NCI-H2196 treated with DMSO at 0.1 percent for 48 hours (cell line): ENCODE data around the gene MRPL27.
"Not testable (repeated sequence)": the region's sequence is repeated elsewhere in the genome, so short reads cannot be mapped to it uniquely, and the experiment has no call there.

Experiments
- DNase-seq: peaks from one replicate; lab custom pipeline; 2025; ENCODE audit not compliant: unreplicated experiment; lab: John Stamatoyannopoulos, UW

The MRPL27 gene

DNA sequence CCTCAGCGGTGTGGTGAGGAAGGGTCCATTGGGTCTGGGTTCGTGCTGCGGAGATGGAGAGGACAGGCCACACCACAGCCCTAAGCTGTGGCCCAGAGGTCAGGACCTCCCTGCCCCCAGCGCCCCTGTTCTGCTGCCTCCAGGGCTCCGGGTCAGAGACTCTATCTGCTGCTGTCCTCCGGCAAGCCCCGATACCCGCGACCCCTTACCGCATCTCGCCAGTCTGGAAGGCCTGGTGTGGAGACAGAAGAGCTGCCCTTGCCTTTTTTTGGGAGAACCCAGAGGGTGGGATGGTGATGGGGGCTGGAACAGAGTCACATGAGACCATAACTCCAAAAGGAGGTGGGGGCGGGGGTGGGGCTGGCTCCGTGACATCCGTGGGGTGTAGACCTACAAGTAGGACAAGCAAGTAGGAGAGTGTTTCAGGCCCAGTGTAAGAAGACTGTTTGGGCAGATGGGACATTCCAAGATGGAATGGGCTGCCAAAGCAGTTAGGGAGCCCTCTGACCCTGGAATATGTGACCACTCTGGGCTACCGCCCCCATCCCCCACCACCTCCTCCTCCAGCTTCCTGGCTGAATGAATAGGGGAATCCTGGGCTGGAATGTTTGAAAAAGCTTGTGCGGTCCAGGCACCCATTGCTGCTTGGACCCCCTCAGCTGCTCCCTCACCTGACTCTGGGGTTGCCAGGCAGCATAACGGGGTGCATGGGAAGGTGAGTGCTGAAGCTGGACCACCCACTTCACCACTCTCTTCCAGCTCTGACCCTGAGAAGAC lies 25.7 kb downstream of the MRPL27 start:
- DNase-seq, result no peak

DNA sequence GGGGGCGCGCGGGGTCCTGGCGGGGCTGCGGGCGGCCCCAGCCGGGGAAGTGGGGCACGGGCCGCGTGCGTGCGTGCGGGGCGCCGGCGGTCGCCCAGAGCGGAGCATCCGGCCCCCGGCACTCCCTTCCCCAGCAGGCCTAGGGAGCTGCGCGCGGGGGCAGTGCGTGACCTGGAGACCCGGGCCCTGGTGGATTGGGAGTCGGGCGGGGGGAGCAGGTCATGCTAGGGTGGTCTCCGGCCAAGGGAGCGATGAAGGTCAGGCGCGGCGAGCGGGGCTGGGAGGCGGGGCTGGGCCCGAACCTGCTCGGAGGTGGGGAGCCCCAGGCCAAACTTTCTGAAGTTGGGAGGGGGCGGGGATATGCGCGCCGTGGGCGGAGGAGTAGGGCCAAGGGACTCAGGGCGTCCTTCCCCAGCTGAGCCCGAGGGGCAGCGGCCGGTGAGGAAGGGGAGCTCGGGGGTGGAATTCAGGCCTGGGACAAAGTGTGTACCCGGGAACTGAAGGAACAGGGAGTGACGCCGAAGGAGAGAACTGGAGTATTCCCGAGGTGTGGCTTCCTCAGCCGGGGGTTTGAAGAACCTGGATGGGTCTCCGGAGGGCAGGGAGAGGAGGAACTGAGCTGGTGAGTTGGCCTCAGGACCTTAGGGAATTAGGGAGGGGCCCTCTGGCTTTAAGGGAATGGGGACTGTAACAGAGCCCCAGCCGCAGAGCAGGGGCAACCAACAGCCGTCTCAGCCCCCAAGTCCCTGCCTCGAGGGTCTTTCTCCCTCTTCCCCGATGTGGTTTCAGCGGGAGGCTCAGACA lies 26.5 kb downstream of the MRPL27 start:
- DNase-seq, result no peak

DNA sequence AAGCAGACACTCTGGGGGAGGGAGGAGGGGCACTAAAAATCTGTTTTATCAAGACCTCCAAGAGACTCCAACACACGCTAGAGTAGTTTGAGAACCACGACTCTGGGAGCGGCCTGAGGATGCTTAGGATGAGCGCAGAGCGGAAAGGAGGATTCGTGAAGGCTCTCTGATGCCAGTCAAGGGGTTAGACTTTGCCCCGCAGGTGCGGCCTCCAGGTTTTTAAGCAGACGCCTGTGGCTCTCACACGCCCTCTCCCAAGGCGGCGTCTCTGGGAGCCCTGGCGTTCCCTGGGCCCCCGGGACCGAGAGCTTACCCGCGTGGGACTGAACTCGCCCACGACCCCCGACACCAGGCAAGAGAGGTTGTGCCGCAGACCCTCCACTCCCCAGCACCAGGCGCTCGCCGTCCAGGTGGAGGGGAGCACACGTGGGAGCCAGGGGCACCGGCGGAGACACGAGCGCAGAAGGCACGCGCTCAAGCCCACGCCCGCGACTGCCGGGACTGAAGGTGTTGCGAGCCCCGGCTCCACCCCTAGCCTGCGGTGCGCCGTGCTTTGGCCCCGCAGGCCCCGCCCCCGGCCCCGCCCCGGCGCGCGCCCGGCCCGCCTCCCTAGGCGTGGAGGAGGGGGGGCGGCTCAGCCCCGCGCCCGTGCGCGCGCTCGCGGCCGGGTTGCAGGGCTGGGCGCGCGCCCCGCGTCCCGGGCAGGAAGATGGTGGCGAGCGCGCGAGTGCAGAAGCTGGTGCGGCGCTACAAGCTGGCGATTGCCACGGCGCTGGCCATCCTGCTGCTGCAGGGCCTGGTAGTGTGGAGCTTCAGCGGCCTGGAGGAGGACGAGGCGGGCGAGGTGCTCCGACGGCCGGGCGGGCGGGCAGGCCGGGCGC lies 27.3 kb downstream of the MRPL27 start, which contains the start of gene XYLT2:
XYLT2 (plus strand) TSS at position 695 of the 881 bp plus-strand sequence; CDS start at position 710, 15 bp downstream.
- peak; percentile 60 for DNase-seq

DNA sequence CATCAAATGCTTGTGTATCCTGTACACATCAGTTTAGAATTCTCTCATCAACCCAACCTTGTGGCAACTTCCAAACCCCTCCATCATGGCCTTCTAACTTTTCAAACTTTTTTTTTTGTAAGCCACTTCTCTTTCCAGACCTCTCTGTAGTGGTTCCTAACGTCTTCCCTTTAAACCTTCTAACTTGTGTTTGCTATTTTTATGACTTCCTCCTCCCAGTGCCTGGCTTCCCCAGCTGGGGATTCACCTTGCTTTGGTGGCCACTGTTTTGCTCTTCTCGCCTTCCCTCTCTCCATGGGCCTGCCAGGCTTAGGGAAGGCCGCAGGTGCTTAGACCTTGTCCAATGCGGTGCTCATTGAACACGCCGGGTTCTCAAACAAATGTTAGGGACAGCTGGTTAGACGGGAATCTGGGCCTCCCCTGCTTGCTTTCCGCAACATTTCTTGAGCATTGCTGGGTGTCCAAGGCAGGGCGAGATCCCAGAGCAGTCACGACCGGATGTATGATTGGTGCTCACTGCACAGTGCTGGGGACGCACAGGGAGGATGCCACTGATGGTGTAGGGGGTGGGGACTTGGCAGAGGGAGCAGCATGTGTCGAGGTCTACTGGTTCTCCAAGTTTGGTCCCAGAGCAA lies 28.1 kb downstream of the MRPL27 start:
- DNase-seq, result no peak

DNA sequence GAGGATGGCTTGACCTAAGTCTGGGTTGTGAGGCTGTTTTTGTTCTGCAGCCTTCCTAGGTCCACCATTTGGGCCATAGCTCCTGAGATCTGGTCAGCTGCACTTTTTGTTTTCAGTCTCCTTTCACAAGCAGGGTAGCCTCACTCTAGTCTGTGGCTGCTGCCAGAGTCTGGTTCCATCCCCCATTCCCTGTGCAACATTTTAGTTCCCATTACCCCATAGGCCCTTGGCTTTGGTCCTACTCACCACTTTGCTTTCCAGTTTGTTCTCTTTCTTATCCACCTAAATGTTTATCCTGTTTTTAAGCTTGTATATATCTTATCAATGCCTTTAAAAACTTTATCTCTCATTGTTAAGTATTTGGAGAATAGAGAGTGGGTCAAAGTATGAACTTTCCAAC lies 33.6 kb downstream of the MRPL27 start:
- no peak for DNase-seq

DNA sequence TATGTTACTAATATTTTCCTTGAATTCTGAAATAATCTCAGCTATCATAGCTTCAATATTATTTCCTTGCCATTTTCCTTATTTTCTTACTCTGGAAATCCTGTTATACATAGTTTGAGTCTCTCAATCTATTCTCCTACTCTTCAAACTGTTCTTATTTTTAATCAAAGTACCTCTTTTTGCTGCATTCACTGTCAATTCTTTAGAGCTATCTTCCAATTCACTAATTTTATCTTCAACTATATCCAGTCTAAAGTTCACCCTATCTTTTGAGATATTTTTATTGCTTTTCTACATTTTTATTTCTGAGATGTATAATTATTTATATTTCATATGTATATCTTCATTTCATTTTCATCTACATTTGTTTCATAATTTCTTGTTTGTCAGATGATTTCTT lies 34.3 kb downstream of the MRPL27 start:
- no peak for DNase-seq

DNA sequence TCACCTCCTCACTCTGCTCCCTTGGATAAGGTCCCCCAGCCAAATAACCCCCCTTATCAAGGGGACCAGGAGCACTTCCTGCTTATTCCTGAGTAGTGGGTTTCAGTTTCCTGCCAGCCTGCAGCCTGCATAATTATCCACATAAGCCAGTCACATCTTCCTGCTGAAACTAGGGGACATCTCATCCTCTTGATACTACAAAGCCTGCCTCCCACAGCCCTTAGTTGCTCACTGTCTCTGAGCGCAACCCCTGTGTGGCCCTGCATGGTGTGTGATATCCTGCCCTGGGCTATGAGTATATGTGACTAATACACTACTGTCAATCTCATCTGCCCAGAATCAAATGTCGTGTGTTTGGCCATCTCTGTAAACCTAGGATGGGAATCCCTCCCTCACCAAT lies 35.0 kb downstream of the MRPL27 start:
- no peak for DNase-seq

DNA sequence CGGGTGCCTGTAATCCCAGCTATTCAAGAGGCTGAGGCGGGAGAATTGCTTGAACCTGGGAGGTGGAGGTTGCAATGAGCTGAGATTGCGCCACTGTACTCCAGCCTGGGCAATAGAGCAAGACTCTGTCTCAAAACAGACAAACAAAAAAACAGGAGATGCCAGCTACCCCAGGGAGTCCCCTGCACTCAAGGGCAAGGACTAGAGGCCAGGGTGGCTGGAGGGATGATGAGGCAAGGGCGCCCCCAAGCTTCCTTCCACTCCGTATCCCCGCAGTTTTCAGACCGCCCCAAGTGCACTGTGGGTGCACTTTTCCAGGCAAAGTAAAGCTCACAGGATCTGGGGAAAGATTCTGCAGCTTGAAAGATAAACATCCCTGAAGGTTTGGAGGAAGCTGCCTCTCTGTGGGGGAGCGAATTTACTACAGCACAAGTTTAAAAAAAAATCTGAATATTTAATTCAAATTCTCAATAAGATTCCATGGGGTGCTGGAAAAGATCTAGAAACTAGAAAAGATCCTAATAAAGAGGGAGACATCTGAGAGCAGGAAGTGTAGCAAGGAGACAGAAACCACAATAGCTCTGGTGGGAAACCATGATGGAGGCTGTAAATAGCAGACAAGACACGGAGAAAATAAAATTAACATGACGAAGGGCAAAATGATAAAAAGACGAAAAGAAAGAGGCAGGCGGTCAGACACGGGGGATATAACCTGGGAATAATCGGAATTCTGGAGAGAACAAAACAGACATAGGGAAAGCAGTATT lies 39.5 kb downstream of the MRPL27 start:
- not testable (repeated sequence) for DNase-seq

DNA sequence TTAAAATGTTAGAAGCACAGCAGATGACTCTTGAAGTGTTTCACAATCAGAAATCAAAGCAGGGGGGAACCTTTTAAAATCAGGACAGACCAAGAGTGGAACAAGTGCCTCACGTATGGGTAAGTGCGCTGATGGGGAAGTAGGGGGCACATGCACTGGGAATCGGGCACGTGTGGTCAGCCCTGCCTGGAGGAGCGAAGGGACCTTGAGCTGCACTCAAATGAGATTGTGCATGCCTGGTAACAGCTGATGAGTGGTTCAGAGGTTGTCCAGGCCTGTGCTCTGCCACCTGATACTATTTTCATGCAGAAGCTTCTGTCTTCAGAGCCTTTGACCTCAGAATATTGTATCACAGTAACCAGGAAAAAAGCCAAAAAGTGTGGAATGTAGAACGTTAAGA lies 40.8 kb downstream of the MRPL27 start:
- no peak for DNase-seq

DNA sequence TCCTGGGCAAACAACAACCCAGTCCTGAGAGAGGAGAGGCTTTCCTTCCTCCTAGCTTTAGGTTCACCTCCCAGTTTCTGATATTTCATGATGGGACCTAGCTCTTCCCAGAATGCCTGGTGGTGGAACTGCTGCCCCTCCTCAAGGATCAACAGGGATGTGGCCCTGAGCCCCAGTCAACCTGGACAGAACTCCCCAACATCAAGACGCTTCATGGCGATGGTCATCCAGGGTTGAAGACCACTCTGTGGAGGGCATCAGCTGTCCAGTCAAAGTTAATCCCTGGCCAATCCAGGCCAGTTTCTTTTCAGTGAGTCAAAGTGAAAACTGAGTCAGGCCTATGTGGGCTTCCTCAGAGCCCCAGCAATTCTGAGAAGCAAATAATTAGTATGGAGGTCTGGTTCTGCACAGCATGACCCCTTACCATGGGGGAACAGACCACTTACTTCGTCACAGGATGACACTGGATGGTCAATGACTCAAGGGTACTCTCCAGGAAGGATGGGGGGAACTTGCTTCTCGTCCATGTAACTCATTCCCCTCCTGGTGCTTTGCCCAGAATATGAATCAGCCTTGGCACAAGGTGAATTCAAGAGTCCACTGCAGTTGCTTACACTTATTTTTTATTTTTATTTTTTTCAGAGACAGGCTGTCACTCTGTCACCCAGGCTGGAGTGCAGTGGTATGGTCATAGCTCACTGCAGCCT lies 41.7 kb downstream of the MRPL27 start:
- DNase-seq, result no peak

DNA sequence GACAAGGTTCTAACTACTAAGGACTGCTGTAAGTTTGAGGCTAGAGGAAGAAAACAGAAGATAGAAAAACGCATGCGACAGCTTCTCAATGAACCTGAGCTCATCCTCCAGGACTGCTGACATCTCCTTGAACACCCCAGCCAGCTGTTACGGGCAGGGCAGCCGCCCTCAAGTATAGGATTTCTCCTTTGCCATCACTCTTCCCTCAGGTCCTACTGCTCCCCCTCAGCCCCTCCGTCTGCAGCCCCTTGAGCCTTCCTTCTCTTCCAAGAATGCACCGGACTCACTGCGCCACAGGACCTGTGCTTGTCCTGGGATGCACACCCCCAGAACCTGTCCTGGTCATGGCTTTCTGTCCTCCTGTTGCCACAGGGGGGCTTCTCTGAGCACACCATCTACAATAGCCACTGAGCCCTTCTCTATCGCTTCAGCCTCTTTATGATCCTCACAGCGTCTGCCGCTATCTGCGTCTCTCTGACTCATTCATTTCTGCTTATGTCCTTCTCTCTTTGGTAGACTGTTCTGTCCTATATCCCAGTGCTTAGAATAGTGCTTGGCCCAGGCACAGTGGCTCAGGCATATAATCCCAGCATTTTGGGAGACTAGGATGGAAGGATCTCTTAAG lies 42.7 kb downstream of the MRPL27 start:
- DNase-seq, result no peak

DNA sequence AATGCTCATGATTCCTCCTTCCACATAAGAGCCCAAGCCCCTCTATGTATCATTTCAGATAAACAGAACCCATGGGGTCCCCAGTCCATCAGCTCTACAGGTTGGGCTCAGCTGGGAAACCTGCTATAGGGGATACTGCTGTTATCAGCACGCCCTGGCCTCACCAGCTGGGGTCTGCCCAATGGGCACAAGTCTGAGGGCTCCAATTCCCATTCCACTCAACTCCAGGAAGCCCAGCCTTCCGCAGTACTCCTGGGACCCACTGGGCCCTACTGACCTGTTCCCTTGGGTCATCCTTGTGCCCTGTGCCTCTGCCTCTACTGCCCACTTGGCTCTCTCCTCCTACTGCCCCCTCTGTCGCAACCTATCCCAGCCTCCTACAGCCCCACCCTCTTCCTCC lies 43.3 kb downstream of the MRPL27 start:
- no peak for DNase-seq

DNA sequence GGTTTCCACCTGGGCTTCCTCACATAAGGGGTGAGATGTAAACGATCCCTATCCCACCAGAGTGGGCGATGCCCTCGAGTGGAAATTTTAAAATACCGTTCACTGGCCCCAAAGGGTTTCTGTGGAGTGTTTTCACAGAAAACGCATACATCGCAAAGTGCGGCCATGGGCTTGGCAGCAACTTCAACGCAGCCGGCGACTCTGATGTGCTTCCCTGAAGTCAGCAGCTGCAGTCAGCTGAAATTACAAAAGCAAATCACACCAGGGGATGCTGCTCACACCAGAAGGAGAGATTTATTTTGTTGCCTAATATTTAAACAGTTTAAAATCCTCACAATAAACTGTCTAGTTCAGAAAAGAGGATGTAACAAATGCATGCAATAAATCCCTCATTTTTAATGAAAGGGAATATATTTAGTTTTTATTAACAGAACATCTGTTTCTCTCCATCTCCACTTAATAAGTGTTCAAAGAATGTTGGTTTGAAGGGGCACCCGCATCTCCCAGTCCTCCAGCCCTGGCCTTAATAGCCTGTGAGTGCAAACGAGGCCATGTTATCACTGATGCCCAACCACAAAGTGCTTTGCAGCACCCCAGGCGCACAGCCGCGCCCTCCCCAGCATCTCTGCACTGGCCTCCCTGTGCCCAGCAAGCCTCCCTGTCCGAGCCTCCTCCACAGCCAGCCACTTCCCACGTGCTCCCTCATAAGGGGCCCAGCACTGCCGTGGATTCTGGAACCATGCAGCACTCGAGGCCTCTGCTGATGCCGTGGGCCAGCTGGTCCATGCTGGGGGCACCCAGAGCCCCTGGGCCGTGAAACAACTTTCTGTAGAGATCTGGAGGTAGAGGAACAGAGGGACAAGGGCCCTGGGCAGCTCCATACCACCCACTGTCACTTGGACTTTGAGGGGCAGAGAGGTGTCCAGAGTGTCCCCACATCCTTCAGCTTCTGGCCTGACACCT lies 44.3 kb downstream of the MRPL27 start:
- DNase-seq, result no peak

DNA sequence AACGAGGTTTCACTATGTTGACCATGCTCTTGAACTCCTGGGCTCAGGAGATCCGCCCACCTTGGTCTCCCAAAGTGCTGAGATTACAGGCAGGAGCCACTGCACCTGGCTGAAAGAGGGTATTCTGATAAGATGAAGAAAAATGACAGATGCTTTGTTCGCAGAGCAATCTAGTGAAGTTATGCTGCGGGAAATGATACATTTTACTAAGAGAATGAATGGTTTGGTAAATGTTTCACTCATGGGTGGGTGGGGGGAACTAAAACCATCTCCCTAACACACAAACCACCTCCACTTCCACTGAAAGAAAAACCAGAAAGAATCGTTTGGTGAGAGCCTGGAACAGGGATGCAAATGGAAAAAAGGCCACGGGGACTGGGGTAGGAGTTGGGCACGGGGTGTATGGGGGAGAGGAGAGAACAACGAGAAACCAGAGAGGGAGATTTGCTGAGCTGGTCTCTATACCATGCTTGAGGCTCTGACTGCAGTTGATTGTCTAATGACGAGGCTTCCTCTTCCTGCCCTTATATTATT lies 46.1 kb downstream of the MRPL27 start:
- no peak for DNase-seq

DNA sequence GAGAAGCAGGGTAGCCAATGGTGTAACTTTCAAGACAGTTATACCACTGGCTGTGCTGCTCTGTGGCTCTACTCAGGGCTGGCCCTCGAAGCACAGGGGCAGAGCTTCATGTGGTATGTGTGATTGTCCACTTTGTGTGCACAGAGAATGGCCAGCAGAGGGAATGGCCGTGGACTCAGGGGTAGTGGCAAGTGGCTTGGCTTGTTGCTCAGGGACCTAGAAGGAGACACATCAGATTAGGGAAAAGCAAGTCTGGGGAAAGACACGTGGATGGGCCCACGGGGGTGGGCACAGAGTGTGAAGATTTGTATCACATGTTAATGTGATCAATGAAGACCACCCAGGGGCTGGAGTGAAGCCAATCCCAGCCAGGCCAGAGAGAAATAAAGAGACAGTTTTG lies 47.1 kb downstream of the MRPL27 start:
- no peak for DNase-seq

DNA sequence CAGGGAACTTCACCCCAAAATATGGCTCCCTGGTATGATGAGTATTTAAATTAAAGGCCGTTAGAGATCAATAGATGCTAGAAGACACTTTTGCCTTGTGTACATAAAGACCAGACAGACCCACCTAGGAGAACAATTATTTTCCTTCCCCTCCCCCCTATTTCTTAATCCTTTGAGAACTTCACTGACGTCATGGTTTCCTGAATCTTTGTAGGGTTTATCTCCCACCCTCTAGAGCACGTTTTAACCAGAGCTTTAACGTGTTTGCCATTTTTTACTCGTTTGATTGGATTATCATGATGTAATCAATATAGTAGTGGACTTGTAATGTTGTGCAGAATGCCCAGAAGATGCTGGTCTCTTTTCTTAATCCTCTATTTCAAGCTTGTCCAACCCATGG lies 49.9 kb downstream of the MRPL27 start:
- DNase-seq, result no peak

DNA sequence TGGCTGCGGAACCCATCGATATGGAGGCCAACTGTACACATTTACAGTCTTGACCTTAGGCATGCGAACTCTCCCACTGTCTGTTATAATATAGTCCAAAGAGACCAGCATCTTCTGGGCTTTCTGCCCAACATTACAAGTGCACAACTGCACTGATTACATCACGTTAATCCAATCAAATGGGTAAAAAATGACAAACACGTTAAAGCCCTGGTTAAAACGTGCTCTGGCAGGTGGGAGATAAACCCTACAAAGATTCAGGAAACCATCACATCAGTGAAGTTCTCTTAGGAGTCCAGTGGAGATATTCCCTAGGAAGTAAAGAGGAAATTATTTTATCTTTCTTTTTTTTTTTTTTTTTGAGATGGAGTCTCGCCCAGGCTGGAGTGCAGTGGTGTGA lies 50.7 kb downstream of the MRPL27 start:
- DNase-seq, result no peak
